Neutrophil (primary cell): Measurements from ENCODE around the gene DENND1B.

Experiments
- H3K27ac ChIP-seq: fragments of 200-600 bp; sonication (generic); 2 replicates; pipeline ENCODE4 v1.5.1; 2016; ENCODE audit warnings: mild to moderate bottlenecking, moderate library complexity
- H3K27me3 ChIP-seq: fragments of 200-600 bp; sonication (generic); 2 replicates; pipeline ENCODE4 v1.6.0; 2016; ENCODE audit warnings: mild to moderate bottlenecking
- H3K36me3 ChIP-seq: fragments of 200-600 bp; sonication (generic); 2 replicates; pipeline ENCODE4 v1.5.1; 2017
- H3K4me1 ChIP-seq, 2 experiments: fragments of 200-600 bp in 1 of 2; sonication (generic) in 1 of 2; 1 replicate in 1 of 2; 2 replicates in 1 of 2; pipeline versions ENCODE4 v1.5.1 to v1.6.1; 2013 to 2016; ENCODE audit warnings: low read depth in 1 of 2, low read length in 1 of 2, mild to moderate bottlenecking in 1 of 2, moderate library complexity in 1 of 2; ENCODE audit not compliant: control insufficient read depth in 1 of 2, insufficient read depth in 1 of 2
- H3K4me3 ChIP-seq, 2 experiments: fragments of 200-600 bp in 1 of 2; sonication (generic) in 1 of 2; 1 replicate in 1 of 2; 2 replicates in 1 of 2; pipeline ENCODE4 v1.5.1; 2013 to 2016; ENCODE audit warnings: low read depth in 1 of 2, low read length in 1 of 2, mild to moderate bottlenecking in 1 of 2, moderate library complexity in 1 of 2
- H3K9me3 ChIP-seq: fragments of 200-600 bp; sonication (generic); 2 replicates; pipeline ENCODE4 v1.5.1; 2016
- CTCF ChIP-seq: fragments of 200-600 bp; sonication (generic); IDR thresholded peaks from 2 replicates; pipeline ENCODE4 v1.5.1; 2016; ENCODE audit warnings: antibody characterized with exemption

The DENND1B gene

DNA sequence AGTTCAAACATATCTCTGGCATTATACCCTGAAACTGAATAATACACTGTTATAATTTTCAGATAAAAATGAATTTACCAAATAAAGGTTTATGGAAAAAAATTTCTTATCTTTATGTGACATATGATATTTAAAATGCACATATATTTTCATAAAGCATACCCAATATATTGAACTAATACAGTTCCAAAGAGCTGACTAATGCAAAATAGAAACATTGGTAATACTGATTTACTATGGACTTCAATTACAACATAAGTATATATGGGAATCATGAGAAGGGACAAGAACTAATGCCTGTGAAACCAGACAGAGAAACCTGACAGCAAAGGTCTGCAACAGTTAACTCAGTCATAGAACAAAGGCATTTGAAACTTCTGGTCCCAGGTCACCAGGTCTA, 153.5 kb downstream of the DENND1B start:
- H3K9me3 ChIP-seq, result no peaks in the 10 kb centered on the region
- no peaks in the 10 kb centered on the region for H3K4me1 ChIP-seq
- TF ChIP-seq CTCF, result no peak
- peaks cover 8% of the 10 kb centered on the region for H3K36me3 ChIP-seq
- H3K4me3 ChIP-seq, result no peak overlapping the region
- no peaks in the 10 kb centered on the region for H3K27me3 ChIP-seq
- no peak overlapping the region for H3K27ac ChIP-seq

DNA sequence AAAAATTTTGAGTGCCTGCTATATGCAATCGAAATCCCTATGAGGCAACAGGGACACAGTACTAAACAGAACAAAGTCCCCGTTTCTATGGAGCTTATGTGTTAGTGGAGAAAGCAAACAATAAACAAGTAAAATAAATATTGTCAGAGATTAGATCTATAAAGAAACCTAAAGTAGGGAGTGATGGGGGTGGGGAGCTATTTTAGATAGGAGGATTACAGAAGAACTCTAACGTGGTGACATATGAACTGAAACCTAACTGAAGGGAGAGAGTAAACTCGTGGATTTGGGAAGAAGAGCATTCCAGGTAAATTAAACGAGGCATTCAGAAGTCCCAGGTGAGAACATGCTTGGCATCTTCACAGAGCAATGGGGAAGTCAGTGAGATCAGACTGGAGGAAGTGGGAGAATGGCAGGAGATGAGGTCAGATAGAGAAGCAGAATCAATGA, 154.5 kb downstream of the DENND1B start:
- Histone ChIP-seq H3K4me1 (no peaks in the 10 kb centered on the region), H3K27me3 (no peaks in the 10 kb centered on the region), H3K27ac (no peak overlapping the region), H3K4me3 (no peak overlapping the region), H3K9me3 (no peaks in the 10 kb centered on the region), H3K36me3 (peaks cover 12% of the 10 kb centered on the region)
- TF ChIP-seq CTCF, result no peak

DNA sequence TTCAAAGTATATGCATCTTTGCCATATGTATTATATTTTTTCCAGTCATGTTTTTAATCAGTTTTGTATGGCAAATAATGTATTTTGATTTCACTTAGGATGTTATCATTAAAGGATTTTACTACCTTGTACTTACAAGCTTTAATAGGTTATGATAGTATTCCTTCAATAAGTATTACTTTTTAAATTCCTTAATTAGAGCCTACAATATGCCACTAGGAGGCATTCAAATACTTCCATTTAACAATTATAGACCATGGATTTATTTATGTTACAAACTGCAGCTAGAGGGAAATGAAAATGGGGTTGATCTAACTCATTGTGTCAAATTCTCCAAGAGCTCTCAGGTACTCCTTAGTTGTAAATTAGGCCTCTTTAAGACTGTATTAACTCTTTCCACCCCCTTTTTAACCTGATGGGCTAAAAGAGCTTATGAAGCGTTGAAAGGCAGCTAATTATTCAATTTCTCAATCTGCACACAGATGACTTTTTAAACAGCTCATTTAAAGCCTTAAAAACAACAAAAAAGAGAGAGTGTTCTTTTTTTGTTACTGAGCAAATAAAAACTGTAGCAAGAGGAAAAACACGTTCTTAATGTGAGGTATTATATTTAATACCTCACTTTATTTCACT, 156.2 kb downstream of the DENND1B start:
- H3K27me3 ChIP-seq, result no peaks in the 10 kb centered on the region
- peaks cover 12% of the 10 kb centered on the region for H3K36me3 ChIP-seq
- H3K27ac ChIP-seq, result no peak overlapping the region
- H3K9me3 ChIP-seq, result no peaks in the 10 kb centered on the region
- H3K4me1 ChIP-seq, result peaks cover 5 to 8% of the 10 kb centered on the region in 2 experiments
- TF ChIP-seq CTCF, result no peak
- no peak overlapping the region for H3K4me3 ChIP-seq

DNA sequence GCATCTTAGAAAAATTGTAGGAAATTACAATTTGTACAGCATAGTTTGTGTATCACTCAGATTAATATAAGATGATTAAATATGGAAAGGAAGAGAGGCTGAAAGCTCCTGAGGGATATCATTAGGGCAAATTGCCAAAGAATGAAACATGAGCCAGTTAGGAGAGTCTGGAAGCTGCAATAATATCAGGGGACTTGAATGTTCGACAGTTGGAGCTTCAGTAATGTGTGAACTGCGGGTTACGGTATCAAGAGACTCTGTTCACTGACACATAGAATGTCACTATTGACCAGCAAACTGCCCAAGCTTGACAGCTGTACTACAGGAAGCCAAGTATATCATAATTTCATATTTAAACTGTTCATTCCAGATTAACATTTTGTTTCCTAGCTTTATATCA, 157.2 kb downstream of the DENND1B start:
- TF ChIP-seq CTCF, result no peak
- H3K27ac ChIP-seq, result no peak overlapping the region
- peaks cover 5 to 8% of the 10 kb centered on the region in 2 experiments for H3K4me1 ChIP-seq
- H3K4me3 ChIP-seq, result no peak overlapping the region
- H3K27me3 ChIP-seq, result no peaks in the 10 kb centered on the region
- peaks cover 12% of the 10 kb centered on the region for H3K36me3 ChIP-seq
- no peaks in the 10 kb centered on the region for H3K9me3 ChIP-seq

GRCh38 chr1:197615693-197616011, 159.6 kb downstream of the DENND1B start:
- no peaks in the 10 kb centered on the region for H3K27me3 ChIP-seq
- TF ChIP-seq CTCF, result no peak
- H3K4me1 ChIP-seq, result peaks cover 5 to 8% of the 10 kb centered on the region in 2 experiments

More at GRCh38 chr1:197615693-197616011, 159.6 kb downstream of the DENND1B start:
- Histone ChIP-seq H3K9me3 (no peaks in the 10 kb centered on the region), H3K27ac (no peak overlapping the region), H3K4me3 (no peak overlapping the region), H3K36me3 (peaks cover 12% of the 10 kb centered on the region)
